WERI-Rb-1 (cell line): ENCODE results near the gene UPF3B.

ENCODE experiments used
- DNase-seq: peaks from one replicate; pipeline ENCODE4 v3.0.0-alpha.2; 2020
- H3K27ac ChIP-seq: fragments of 250-450 bp; sonication (Bioruptor Pico); 2 replicates; pipeline ENCODE4 v1.5.1; 2020; ENCODE audit warnings: mild to moderate bottlenecking, moderate library complexity
- H3K27me3 ChIP-seq: fragments of 250-450 bp; sonication (Bioruptor Pico); 2 replicates; pipeline ENCODE4 v1.5.1; 2021; ENCODE audit warnings: mild to moderate bottlenecking, low read depth, moderate library complexity; ENCODE audit not compliant: insufficient read depth, severe bottlenecking
- H3K36me3 ChIP-seq: fragments of 250-450 bp; sonication (Bioruptor Pico); 2 replicates; pipeline ENCODE4 v1.5.1; 2020; ENCODE audit warnings: mild to moderate bottlenecking, moderate library complexity
- H3K4me3 ChIP-seq: 2 replicates; pipeline ENCODE4 v1.5.1; 2011; ENCODE audit warnings: low read depth, mild to moderate bottlenecking, control low read depth, low read length
- H3K9me3 ChIP-seq: fragments of 250-450 bp; sonication (Bioruptor Pico); 2 replicates; pipeline ENCODE4 v1.5.1; 2021; ENCODE audit warnings: mild to moderate bottlenecking, moderate library complexity; ENCODE audit not compliant: severe bottlenecking
- CTCF ChIP-seq: IDR thresholded peaks from 2 replicates; pipeline ENCODE4 v1.5.1; 2011; ENCODE audit warnings: low read depth, mild to moderate bottlenecking, control low read depth, inconsistent platforms, low read length

The UPF3B gene

DNA sequence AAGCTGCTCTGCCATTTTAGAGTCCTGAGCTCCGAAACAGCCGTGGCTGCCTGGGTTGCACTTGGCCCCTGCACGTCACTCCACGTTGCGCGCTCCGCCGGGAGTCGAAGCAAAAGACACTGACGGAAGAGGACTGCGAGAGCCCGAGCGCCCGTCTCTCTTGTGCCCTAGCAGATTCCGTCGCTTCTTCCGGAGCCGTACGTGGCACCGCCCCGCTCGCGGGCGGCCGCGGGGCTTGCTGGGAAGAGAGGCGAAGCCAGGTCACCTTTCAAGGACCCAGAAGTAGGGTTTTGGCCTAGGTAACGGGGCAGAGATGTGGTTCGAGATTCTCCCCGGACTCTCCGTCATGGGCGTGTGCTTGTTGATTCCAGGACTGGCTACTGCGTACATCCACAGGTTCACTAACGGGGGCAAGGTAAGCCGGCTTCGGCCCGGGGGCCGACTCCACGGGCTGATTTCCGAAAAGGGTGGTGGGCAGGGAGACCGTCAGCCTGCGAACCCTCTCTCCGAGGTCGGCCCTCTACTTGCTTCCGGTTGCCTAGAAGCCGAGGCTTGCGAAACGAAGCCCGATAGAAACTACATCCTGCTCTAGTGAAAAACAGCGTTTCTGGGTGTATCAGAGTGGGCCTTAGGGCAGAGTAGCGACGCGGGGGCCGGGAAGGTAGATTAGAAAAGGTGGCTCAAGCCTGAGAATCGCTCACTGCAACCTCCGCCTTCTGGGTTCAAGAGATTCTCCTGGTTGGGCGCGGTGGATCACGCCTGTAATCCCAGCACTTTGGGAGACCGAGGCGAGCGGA is 19.0 kb upstream of the UPF3B start, which contains the start of the genes NDUFA1 and RNF113A:
Gene NDUFA1, plus strand, starts transcription at position 234 of the 797 bp plus-strand sequence. Its CDS starts 80 bp downstream, at position 314.
Gene RNF113A, minus strand, starts transcription at position 135 of the 797 bp plus-strand sequence. Its CDS starts 120 bp downstream, at position 15.
- no peak for TF ChIP-seq CTCF
- Histone ChIP-seq H3K36me3 (0 out of 2 replicates have a peak, but pooled peaks cover 3% of the 10 kb centered on the region), H3K27ac (peak within 1 kb of the TSS; percentile 85), H3K4me3 (peak within 1 kb of the TSS; percentile 70), H3K27me3 (peaks cover 2% of the 10 kb centered on the region), H3K9me3 (no peaks in the 10 kb centered on the region)
- DNase-seq = peak; percentile 83

- Histone ChIP-seq H3K9me3 (no peaks in the 10 kb centered on the region), H3K36me3 (0 out of 2 replicates have a peak, but pooled peaks cover 3% of the 10 kb centered on the region), H3K27ac (peak overlapping the region; percentile 85), H3K4me3 (peak overlapping the region; percentile 70), H3K27me3 (peaks cover 2% of the 10 kb centered on the region)
- no peak for DNase-seq
- no peak for TF ChIP-seq CTCF
Observed at GRCh38 chrX:119871245-119871598, 18.5 kb upstream of the UPF3B start.

DNA sequence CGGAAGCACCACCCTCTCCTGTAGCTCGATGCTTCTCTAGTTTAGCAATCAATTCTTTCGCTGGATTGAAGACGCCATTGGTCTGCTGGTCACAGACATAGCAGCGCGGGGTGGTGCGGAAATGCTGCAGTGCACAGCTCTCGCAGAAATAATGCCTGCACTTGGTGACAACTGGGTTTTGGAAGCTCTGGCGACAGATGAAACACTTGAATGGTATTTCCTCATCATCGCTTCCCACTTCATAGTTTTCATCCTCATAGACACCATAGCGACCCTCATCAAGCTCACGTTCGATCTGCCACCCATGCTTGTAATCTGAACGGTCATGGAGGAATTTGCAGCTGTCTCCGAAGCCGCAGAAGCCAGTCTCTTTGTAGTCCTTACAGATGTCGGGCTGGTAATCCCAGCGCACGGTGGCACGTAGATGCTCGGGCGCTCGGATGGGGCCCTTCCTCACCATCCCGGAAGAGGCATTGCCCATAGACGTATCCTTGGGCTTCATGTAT is 17.9 kb upstream of the UPF3B start:
- Histone ChIP-seq H3K27ac (peak overlapping the region; percentile 85), H3K27me3 (peaks cover 2% of the 10 kb centered on the region), H3K9me3 (no peaks in the 10 kb centered on the region), H3K36me3 (0 out of 2 replicates have a peak, but pooled peaks cover 3% of the 10 kb centered on the region), H3K4me3 (peak overlapping the region; percentile 70)
- DNase-seq = no peak
- no peak for TF ChIP-seq CTCF

- Histone ChIP-seq H3K27ac (peak overlapping the region; percentile 71), H3K27me3 (peaks cover 22% of the 10 kb centered on the region), H3K4me3 (peak overlapping the region; percentile 59), H3K36me3 (peaks cover 20% of the 10 kb centered on the region), H3K9me3 (no peaks in the 10 kb centered on the region)
- TF ChIP-seq CTCF = no peak
- DNase-seq = peak; percentile 8
Observed at GRCh38 chrX:119853444-119853843, 681 bp upstream of the UPF3B start.

DNA sequence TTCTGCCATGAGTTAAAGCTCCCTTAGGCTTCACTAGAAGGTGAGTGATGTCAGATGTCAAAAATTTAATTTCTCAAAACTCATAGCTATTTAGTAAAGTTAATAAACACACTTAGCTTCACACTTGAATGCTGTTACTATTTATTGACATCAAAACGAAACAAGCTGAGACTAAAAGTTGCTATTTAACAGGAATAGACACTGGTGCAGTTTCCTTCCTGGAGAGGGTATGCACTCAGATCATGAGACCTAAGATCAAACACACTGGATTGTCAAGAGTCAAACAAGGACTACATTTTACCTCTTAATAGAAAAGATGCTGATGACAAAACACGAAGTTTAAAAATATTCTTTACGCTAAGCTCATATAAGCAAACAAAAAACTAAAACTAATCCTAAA is 18.9 kb downstream of the UPF3B start:
- DNase-seq = no peak
- no peaks in the 10 kb centered on the region for H3K27me3 ChIP-seq
- no peak overlapping the region for H3K4me3 ChIP-seq
- TF ChIP-seq CTCF = no peak
- H3K27ac ChIP-seq = no peak overlapping the region
- H3K36me3 ChIP-seq = peaks cover 26% of the 10 kb centered on the region
- H3K9me3 ChIP-seq = no peaks in the 10 kb centered on the region
